Right cardiac atrium (tissue), 5 donors: Measurements from ENCODE around the gene CGNL1. TPM values are rescaled to one million over a fixed set of nuclear protein-coding genes. Genes with fewer than 3 reads are reported as not detected.

ENCODE experiments used
- ATAC-seq, 2 donors: fragments of 200-7000 bp; cut with Tn5 transposase; one replicate each; pipeline versions ENCODE4 v1.8.0 to v1.9.1; 2020; ENCODE audit warnings: moderate library complexity in 2 of 2, mild to moderate bottlenecking in 1 of 2
- DNase-seq, 3 donors: peaks; one replicate each; pipeline ENCODE4 v3.0.0-alpha.2; 2020
- H3K27ac ChIP-seq: one replicate; pipeline ENCODE4 v1.5.1; 2013; ENCODE audit warnings: mild to moderate bottlenecking, low read length, control low read depth, moderate library complexity
- H3K27me3 ChIP-seq: one replicate; pipeline ENCODE4 v1.6.1; 2013; ENCODE audit not compliant: control insufficient read depth, insufficient read depth
- H3K4me1 ChIP-seq: one replicate; pipeline ENCODE4 v1.6.1; 2013; ENCODE audit warnings: low read length; ENCODE audit not compliant: control insufficient read depth, insufficient read depth
- H3K4me3 ChIP-seq: one replicate; pipeline ENCODE4 v1.5.1; 2013; ENCODE audit warnings: low read length, control low read depth
- H3K9me3 ChIP-seq: one replicate; pipeline ENCODE4 v1.6.1; 2013; ENCODE audit warnings: low read length; ENCODE audit not compliant: control insufficient read depth
- WGBS: extraction: QIAGEN DNeasy Blood & Tissue Kit; methylation state at CpG from one replicate; pipeline ENCODE4 v1.1.7; 2013; 5-methylcytosine and 5-hydroxymethylcytosine counted together
- intact Hi-C, 4 donors: fragments of 100-400 bp; cut with DNase I; formaldehyde crosslinking; loops; one replicate each; pipeline versions ENCODE4 v1.11.0 to v1.14.0; 2022 to 2023
- polyA plus RNA-seq: library from polyadenylated mRNA; stranded (reverse); fragments of 200-250 nt; gene quantifications from one replicate; pipeline ENCODE4 v1.2.3, GENCODE V29; 2013
- total RNA-seq, 4 donors: library from RNA; stranded (reverse); fragmentation: NEBNext Ultra II Directional; extraction: Animal tissue kit (Norgen Biotek cat#: 25700); gene quantifications; one replicate each; pipeline ENCODE4 v1.2.1, GENCODE V29; 2021
- donor health status: healthy with polysubstance abuse.
- donor health status: DM: no; HTN: yes; CAD: no.
- donor health status: DM: no; HTN: no; CAD: no.
- donor health status: DM: no; HTN: yes; CAD: no; lungs with severe emphysema.
- donor health status: DM: yes; HTN: yes; CAD: no.

CGNL1 gene
- total and polyA plus RNA-seq, 5 donors: 12.7 to 59.9 (median 49.3) TPM

- ATAC-seq (peak; percentile 55 to 63), DNase-seq (no peak)
- H3K27me3 ChIP-seq: no peaks in the 10 kb centered on the region
- no peaks in the 10 kb centered on the region for H3K9me3 ChIP-seq
- no peak overlapping the region for H3K4me3 ChIP-seq
- H3K4me1 ChIP-seq: peaks cover 13% of the 10 kb centered on the region
- peak overlapping the region; percentile 97 for H3K27ac ChIP-seq
- 69% methylated on average over 8 of the region's 8 CpGs for WGBS
- intact Hi-C loops: no loop called here
These were observed 220.1 kb downstream of the CGNL1 start for GRCh38 chr15:57596301-57596855.

GRCh38 chr15:57596978-57597377 is 220.7 kb downstream of the CGNL1 start:
- H3K4me1 ChIP-seq: peaks cover 13% of the 10 kb centered on the region
- 46% methylated on average over 4 of the region's 4 CpGs for WGBS
- intact Hi-C loops: no loop called here

GRCh38 chr15:57597431-57597830 is 221.1 kb downstream of the CGNL1 start:
- Histone ChIP-seq H3K4me1 (peaks cover 13% of the 10 kb centered on the region), H3K27me3 (no peaks in the 10 kb centered on the region), H3K4me3 (no peak overlapping the region), H3K9me3 (no peaks in the 10 kb centered on the region), H3K27ac (peak overlapping the region; percentile 97)
- intact Hi-C loops: no loop called here
- no peak for DNase-seq
- no peak for ATAC-seq
- 68% methylated on average over 3 of the region's 3 CpGs for WGBS

More at GRCh38 chr15:57596978-57597377, 220.7 kb downstream of the CGNL1 start:
- DNase-seq (no peak), ATAC-seq (no peak)
- H3K9me3 ChIP-seq: no peaks in the 10 kb centered on the region
- peak overlapping the region; percentile 97 for H3K27ac ChIP-seq
- no peaks in the 10 kb centered on the region for H3K27me3 ChIP-seq
- no peak overlapping the region for H3K4me3 ChIP-seq

GRCh38 chr15:57598346-57598745 is 222.0 kb downstream of the CGNL1 start:
- WGBS: 57% methylated on average over 5 of the region's 5 CpGs
- no peak for ATAC-seq
- Histone ChIP-seq H3K4me3 (no peak overlapping the region), H3K9me3 (no peaks in the 10 kb centered on the region), H3K4me1 (peaks cover 13% of the 10 kb centered on the region), H3K27me3 (no peaks in the 10 kb centered on the region), H3K27ac (peak overlapping the region; percentile 97)
- intact Hi-C loops: no loop called here
- no peak for DNase-seq

GRCh38 chr15:57599296-57599810 is 223.0 kb downstream of the CGNL1 start:
- H3K27me3 ChIP-seq: no peaks in the 10 kb centered on the region
- DNase-seq: no peak
- H3K9me3 ChIP-seq: no peaks in the 10 kb centered on the region
- H3K4me3 ChIP-seq: peak overlapping the region; percentile 59
- peaks cover 15% of the 10 kb centered on the region for H3K4me1 ChIP-seq
- ATAC-seq: no peak
- H3K27ac ChIP-seq: peak overlapping the region; percentile 95
- intact Hi-C loops: no loop called here
- WGBS: 65% methylated on average over 10 of the region's 10 CpGs

GRCh38 chr15:57600197-57600596 is 223.9 kb downstream of the CGNL1 start:
- ATAC-seq: no peak
- DNase-seq: no peak
- peak overlapping the region; percentile 86 for H3K27ac ChIP-seq
- WGBS: 76% methylated on average over 1 of the region's 1 CpG
- H3K4me1 ChIP-seq: peaks cover 15% of the 10 kb centered on the region
- no peaks in the 10 kb centered on the region for H3K9me3 ChIP-seq
- H3K27me3 ChIP-seq: no peaks in the 10 kb centered on the region
- intact Hi-C loops: no loop called here
- peak overlapping the region; percentile 59 for H3K4me3 ChIP-seq

Other genes starting within 250 kb of the CGNL1 start
- 100 to 1,000 TPM; 557 to 764 (median 622) TPM for gene MYZAP, start 215.4 kb downstream of the CGNL1 start, total RNA-seq
- gene MYZAP, start 215.4 kb downstream of the CGNL1 start, polyA plus RNA-seq: 558 TPM